NCI-H446 (cell line): ENCODE results near the gene PIK3R6.

Source experiments
- DNase-seq, 2 experiments: peaks; one replicate each; lab custom pipeline; 2025; lab: John Stamatoyannopoulos, UW

Gene PIK3R6

GRCh38 chr17:8849311-8850041 is 18.0 kb downstream of the PIK3R6 start:
- DNase-seq: no peak

GRCh38 chr17:8847891-8848290 is 19.6 kb downstream of the PIK3R6 start:
- DNase-seq: no peak

- no peak for DNase-seq
Measured at GRCh38 chr17:8846768-8847211, 20.7 kb downstream of the PIK3R6 start.

- no peak for DNase-seq
Measured at GRCh38 chr17:8844229-8845218, 22.9 kb downstream of the PIK3R6 start.

- no peak for DNase-seq
Measured at GRCh38 chr17:8843344-8843743, 24.1 kb downstream of the PIK3R6 start.

- DNase-seq: no peak
Measured at GRCh38 chr17:8841844-8842243, 25.6 kb downstream of the PIK3R6 start.

GRCh38 chr17:8839410-8839935 is 28.0 kb downstream of the PIK3R6 start:
- DNase-seq: no peak

- DNase-seq: no peak
Measured at GRCh38 chr17:8838551-8839095, 28.9 kb downstream of the PIK3R6 start.

GRCh38 chr17:8837563-8838075 is 29.9 kb downstream of the PIK3R6 start:
- no peak for DNase-seq

GRCh38 chr17:8836821-8837562 is 30.5 kb downstream of the PIK3R6 start:
- no peak for DNase-seq

GRCh38 chr17:8835631-8836364 is 31.7 kb downstream of the PIK3R6 start:
- no peak for DNase-seq

GRCh38 chr17:8835106-8835505 is 32.4 kb downstream of the PIK3R6 start:
- no peak for DNase-seq

- peak in 1 of 2 experiments; percentile 16 for DNase-seq
Measured at GRCh38 chr17:8832711-8833352, 34.6 kb downstream of the PIK3R6 start.

GRCh38 chr17:8831234-8831849 is 36.1 kb downstream of the PIK3R6 start:
- no peak for DNase-seq

GRCh38 chr17:8830141-8830540 is 37.3 kb downstream of the PIK3R6 start:
- no peak for DNase-seq

- DNase-seq: no peak
Measured at GRCh38 chr17:8829036-8829941, 38.2 kb downstream of the PIK3R6 start.

GRCh38 chr17:8828517-8828875 is 39.0 kb downstream of the PIK3R6 start:
- no peak for DNase-seq

GRCh38 chr17:8826808-8827435 is 40.6 kb downstream of the PIK3R6 start:
- no peak for DNase-seq
